Measurements from ENCODE around the gene GRN.

DNA sequence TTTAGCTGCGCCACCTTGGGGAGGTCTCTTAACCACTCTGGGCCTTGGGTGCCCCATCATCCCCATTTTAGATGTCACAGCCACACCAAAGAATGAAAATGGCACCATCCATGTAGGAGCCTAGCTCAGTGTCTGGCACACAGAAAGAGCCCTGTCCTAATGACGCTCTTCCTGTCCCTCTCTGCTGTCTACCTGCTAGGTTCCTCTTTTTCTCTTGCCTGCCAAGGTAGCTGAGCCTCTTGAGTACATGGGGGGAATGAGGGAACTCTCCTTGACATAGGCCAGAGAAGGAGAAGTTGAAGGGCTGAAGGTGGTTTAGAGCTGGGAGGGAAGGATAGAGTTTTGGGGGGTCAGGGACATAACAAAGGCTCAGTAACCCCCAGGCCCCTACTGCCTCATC, 34.9 kb upstream of the GRN start:
- TF ChIP-seq, protein P1, sequence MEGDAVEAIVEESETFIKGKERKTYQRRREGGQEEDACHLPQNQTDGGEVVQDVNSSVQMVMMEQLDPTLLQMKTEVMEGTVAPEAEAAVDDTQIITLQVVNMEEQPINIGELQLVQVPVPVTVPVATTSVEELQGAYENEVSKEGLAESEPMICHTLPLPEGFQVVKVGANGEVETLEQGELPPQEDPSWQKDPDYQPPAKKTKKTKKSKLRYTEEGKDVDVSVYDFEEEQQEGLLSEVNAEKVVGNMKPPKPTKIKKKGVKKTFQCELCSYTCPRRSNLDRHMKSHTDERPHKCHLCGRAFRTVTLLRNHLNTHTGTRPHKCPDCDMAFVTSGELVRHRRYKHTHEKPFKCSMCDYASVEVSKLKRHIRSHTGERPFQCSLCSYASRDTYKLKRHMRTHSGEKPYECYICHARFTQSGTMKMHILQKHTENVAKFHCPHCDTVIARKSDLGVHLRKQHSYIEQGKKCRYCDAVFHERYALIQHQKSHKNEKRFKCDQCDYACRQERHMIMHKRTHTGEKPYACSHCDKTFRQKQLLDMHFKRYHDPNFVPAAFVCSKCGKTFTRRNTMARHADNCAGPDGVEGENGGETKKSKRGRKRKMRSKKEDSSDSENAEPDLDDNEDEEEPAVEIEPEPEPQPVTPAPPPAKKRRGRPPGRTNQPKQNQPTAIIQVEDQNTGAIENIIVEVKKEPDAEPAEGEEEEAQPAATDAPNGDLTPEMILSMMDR (IDR thresholded peaks at IDR 0.05 in 4 of 5, conservative IDR thresholded peaks at IDR 0.05 in 1 of 5), result no peak
- no peak for TF ChIP-seq POLR2A (IDR thresholded peaks at IDR 0.05)

All from gastrocnemius medialis (tissue), 4 donors.